ENCODE data around the gene RELN.
"Not testable (repeated sequence)": the region's sequence is repeated elsewhere in the genome, so short reads cannot be mapped to it uniquely, and the experiment has no call there.

RELN gene

DNA sequence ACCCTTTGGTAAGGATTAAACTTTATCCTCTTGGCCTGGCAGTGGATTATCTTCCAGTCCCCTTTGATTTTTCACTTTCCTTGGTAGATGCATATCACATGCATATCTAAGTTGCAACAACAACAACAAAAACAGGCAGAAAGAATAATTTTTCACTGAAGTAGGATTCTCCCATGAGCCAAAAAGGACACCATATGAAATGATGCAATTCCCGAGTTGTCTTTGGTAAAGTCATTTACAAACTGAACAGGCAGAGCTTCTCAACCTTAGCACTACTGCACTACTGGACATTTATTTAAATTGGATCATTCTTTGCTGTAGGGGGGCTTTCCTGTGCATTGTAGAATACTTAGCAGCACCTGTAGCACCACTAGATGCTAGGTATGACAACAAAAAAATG is 195.0 kb downstream of the RELN start:
- TF ChIP-seq, protein P1, sequence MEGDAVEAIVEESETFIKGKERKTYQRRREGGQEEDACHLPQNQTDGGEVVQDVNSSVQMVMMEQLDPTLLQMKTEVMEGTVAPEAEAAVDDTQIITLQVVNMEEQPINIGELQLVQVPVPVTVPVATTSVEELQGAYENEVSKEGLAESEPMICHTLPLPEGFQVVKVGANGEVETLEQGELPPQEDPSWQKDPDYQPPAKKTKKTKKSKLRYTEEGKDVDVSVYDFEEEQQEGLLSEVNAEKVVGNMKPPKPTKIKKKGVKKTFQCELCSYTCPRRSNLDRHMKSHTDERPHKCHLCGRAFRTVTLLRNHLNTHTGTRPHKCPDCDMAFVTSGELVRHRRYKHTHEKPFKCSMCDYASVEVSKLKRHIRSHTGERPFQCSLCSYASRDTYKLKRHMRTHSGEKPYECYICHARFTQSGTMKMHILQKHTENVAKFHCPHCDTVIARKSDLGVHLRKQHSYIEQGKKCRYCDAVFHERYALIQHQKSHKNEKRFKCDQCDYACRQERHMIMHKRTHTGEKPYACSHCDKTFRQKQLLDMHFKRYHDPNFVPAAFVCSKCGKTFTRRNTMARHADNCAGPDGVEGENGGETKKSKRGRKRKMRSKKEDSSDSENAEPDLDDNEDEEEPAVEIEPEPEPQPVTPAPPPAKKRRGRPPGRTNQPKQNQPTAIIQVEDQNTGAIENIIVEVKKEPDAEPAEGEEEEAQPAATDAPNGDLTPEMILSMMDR (IDR thresholded peaks at IDR 0.05; ENCODE audit: low read depth, low read length), result no peak
- H3K4me3 ChIP-seq (ENCODE audit: low read depth, low read length), result no peak overlapping the region

DNA sequence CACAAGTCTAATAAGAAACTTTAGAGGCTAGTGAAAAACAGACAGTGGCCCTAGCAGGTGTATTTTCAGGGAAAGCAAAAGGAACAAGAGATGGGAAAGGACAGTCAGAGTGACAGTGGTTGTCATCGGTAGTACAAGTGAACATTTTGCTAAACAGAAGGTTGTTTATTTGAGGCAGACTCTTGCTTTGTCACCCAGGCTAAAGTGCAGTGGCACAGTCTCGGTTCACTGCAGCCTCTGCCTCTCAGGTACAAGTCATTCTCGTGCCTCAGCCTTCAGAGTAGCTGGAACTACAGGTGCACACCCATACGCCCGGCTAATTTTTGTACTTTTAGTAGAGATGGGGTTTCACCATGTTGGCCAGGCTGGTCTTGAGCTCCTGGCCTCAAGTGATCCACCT is 195.8 kb downstream of the RELN start:
- TF ChIP-seq, protein P1 (IDR thresholded peaks at IDR 0.05; ENCODE audit: low read depth, low read length), result no peak
- H3K4me3 ChIP-seq (ENCODE audit: low read depth, low read length), result no peak overlapping the region

DNA sequence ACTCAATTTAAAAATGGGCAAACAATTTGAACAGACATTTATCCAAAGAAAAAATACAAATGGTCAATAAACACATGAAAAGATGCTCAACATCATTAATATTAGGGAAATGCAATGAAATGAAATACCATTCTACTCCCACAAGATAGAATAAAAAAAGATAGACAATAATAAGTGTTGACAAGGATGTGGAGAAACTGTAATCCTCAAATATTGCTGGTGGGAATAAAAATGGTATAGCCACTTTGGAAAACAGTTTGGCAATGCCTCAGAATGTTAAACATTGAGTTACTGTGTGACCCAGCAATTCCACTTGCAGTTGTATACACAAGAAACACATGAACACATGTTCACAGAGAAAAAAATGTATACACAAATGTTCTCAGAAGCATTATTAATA is 197.6 kb downstream of the RELN start:
- TF ChIP-seq, protein P1 (IDR thresholded peaks at IDR 0.05; ENCODE audit: low read depth, low read length), result no peak
- no peak overlapping the region for H3K4me3 ChIP-seq (ENCODE audit: low read depth, low read length)

DNA sequence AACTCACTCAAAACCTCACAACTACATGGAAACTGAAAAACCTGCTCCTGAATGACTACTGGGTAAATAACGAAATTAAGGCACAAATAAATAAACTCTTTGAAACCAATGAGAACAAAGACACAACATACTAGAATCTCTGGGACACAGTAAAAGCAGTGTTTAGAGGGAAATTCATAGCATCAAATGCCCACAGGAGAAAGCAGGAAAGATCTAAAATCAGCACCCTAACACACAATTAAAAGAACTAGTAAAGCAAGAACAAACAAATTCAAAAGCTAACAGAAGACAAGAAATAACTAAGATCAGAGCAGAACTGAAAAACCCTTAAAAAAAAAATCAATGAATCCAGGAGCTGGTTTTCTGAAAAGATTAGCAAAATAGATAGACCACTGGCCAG is 202.4 kb downstream of the RELN start:
- not testable (repeated sequence) for H3K4me3 ChIP-seq (ENCODE audit: low read depth, low read length)

DNA sequence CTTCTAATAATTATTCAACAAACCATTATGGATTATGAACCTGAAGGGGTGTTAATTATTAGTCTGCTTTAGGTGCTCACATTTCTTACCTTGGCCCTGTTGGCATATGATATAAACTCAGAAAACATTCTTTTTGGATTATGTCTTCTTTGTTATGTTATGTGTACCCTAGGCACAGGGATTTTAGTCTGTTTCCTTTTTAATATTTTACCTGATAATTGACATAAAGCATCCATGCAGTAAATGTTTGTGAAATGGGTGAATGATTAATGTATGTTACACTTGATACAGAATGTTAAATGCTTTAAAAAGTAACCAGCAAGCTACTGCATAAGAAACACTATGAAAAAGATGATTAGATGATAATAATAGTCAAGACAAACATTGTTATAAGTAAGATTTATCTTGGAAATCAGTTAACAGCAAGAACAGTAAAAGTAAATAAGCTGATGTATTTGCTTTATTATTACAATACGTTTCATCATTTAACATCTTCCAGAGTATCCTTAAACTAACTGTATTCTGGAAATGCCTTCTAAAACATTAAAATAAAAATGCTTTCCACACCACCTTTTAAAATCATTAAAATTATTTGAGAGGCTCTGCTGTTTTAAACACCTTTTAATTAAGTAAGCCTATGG is 204.7 kb downstream of the RELN start:
- TF ChIP-seq, protein P1 (IDR thresholded peaks at IDR 0.05; ENCODE audit: low read depth, low read length), result no peak
- H3K4me3 ChIP-seq (ENCODE audit: low read depth, low read length), result no peak overlapping the region

DNA sequence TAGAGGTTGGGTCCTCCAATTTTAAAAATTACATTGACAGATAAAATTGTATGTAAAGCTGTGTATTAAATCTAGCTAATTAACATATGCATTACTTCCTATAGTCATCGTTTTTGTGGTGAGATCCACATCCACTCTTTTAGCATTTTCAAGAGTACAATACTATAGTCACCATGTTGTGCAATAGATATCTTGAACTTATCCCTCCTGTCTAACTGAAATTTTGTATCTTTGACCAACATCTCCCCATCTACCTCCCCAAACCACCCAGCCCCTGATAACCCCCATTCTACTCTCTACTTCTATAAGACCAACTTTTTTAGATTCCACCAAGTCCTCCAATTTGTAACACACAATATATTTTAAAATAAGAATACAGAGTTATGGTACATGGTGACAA is 208.0 kb downstream of the RELN start:
- TF ChIP-seq, protein P1 (IDR thresholded peaks at IDR 0.05; ENCODE audit: low read depth, low read length), result no peak
- H3K4me3 ChIP-seq (ENCODE audit: low read depth, low read length), result no peak overlapping the region

DNA sequence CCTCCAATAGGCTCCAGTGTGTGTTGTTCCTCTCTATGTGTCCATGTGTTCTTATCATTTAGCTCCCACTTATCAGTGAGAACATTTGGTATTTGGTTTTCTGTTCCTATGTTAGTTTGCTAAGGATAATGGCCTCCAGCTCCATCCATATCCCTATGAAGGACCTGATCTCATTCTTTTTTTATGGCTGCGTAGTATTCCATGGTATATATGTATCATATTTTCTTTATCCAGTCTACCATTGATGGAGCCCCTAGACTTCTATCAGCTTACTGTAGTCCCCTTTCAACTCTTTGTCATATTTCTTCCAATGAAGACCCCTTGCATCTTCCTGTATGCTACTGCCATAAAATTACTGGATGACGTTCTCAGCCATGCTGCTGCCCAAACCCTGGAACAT is 208.9 kb downstream of the RELN start:
- H3K4me3 ChIP-seq (ENCODE audit: low read depth, low read length), result not testable (repeated sequence)

DNA sequence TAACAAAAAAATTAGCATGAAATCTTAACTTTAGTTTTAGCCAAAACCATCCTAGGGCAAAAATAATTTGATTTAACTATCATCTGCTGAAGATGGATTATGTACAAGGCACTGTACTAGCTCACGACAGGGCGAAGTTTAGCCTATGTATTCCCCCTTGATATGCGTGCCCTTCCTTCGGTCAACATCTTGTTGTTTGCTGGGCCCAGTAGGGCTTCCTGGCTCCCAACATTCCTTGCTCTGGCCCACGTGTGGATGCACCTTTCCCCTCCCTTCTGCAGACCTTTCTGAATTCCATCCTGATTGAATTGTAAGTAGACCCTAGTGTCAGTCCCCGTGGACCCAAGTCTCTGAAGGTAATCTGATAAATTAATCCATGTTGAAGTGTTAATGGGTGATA is 212.0 kb downstream of the RELN start:
- H3K4me3 ChIP-seq (ENCODE audit: low read depth, low read length), result no peak overlapping the region
- TF ChIP-seq, protein P1 (IDR thresholded peaks at IDR 0.05; ENCODE audit: low read depth, low read length), result no peak
